ENCODE data around the gene BSPRY. TPM values are rescaled to one million over a fixed set of nuclear protein-coding genes. Genes with fewer than 3 reads are reported as not detected.

BSPRY gene
- total RNA-seq, 1 donor from 2014 or later = 1.3 TPM

GRCh38 chr9:113368982-113369854 lies 19.9 kb downstream of the BSPRY start:
- no peak for TF ChIP-seq CTCF (IDR thresholded peaks at IDR 0.05)
- no peaks in the 10 kb centered on the region for H3K9me3 Mint-ChIP-seq
- ChIA-PET CTCF (no interaction called here), POLR2A (no interaction called here)
- intact Hi-C loops (cut with micrococcal nuclease) = no loop called here
- no peaks in the 10 kb centered on the region for H3K27me3 Mint-ChIP-seq
- H3K27ac Mint-ChIP-seq = no peak overlapping the region
- H3K4me1 Mint-ChIP-seq = no peaks in the 10 kb centered on the region
- H3K4me3 Mint-ChIP-seq = no peak overlapping the region
- ATAC-seq (ENCODE audit: low read depth) = no peak
- H3K36me3 Mint-ChIP-seq (ENCODE audit: low read depth) = peaks cover 19% of the 10 kb centered on the region
- DNase-seq = no peak

GRCh38 chr9:113369855-113370140 lies 20.5 kb downstream of the BSPRY start:
- no peak for TF ChIP-seq CTCF (IDR thresholded peaks at IDR 0.05)
- CTCF ChIA-PET = no interaction called here
- Mint-ChIP-seq H3K9me3 (no peaks in the 10 kb centered on the region), H3K4me3 (no peak overlapping the region), H3K4me1 (peaks cover 3% of the 10 kb centered on the region), H3K36me3 (ENCODE audit: low read depth) (peaks cover 23% of the 10 kb centered on the region), H3K27ac (no peak overlapping the region), H3K27me3 (no peaks in the 10 kb centered on the region)
- intact Hi-C loops (cut with micrococcal nuclease) = no loop called here
- no peak for ATAC-seq (ENCODE audit: low read depth)
- DNase-seq = no peak
- POLR2A ChIA-PET = no interaction called here

GRCh38 chr9:113370806-113371325 lies 21.5 kb downstream of the BSPRY start:
- POLR2A ChIA-PET = interaction anchor here (0.6 kb wide), 1 partner anchor 20 kb away, joined by 3 read pairs; no protein-coding TSS in a partner anchor
- no peaks in the 10 kb centered on the region for H3K27me3 Mint-ChIP-seq
- DNase-seq (no peak), ATAC-seq (ENCODE audit: low read depth) (no peak)
- H3K9me3 Mint-ChIP-seq = no peaks in the 10 kb centered on the region
- TF ChIP-seq CTCF (IDR thresholded peaks at IDR 0.05) = no peak
- peaks cover 13% of the 10 kb centered on the region for H3K4me1 Mint-ChIP-seq
- CTCF ChIA-PET = no interaction called here
- H3K4me3 Mint-ChIP-seq = no peak overlapping the region
- H3K36me3 Mint-ChIP-seq (ENCODE audit: low read depth) = peaks cover 26% of the 10 kb centered on the region
- intact Hi-C loops (cut with micrococcal nuclease) = no loop called here
- no peak overlapping the region for H3K27ac Mint-ChIP-seq

- POLR2A ChIA-PET = interaction anchor here (1.1 kb wide), 1 partner anchor 8 kb away, joined by 3 read pairs; no protein-coding TSS in a partner anchor
- Mint-ChIP-seq H3K4me1 (peaks cover 18% of the 10 kb centered on the region), H3K36me3 (ENCODE audit: low read depth) (peaks cover 28% of the 10 kb centered on the region), H3K27me3 (no peaks in the 10 kb centered on the region), H3K27ac (no peak overlapping the region), H3K9me3 (no peaks in the 10 kb centered on the region), H3K4me3 (no peak overlapping the region)
- CTCF ChIA-PET = no interaction called here
- TF ChIP-seq CTCF (IDR thresholded peaks at IDR 0.05) = no peak
- ATAC-seq (ENCODE audit: low read depth) (no peak), DNase-seq (no peak)
- intact Hi-C loops (cut with micrococcal nuclease) = no loop called here
Observed at GRCh38 chr9:113372059-113372458, 22.7 kb downstream of the BSPRY start.

- DNase-seq (no peak), ATAC-seq (ENCODE audit: low read depth) (no peak)
- ChIA-PET POLR2A (no interaction called here), CTCF (no interaction called here)
- Mint-ChIP-seq H3K27me3 (no peaks in the 10 kb centered on the region), H3K4me3 (no peak overlapping the region), H3K4me1 (peaks cover 18% of the 10 kb centered on the region), H3K27ac (no peak overlapping the region), H3K36me3 (ENCODE audit: low read depth) (peaks cover 28% of the 10 kb centered on the region), H3K9me3 (no peaks in the 10 kb centered on the region)
- TF ChIP-seq CTCF (IDR thresholded peaks at IDR 0.05) = no peak
- intact Hi-C loops (cut with micrococcal nuclease) = no loop called here
Observed at GRCh38 chr9:113373256-113373655, 23.9 kb downstream of the BSPRY start.

Measured in activated B cell treated with CpG ODN at 0.5 μM for 24 hours (primary cell).